Chondrocyte (in vitro differentiated cells): ENCODE measurements around the gene ZSCAN5A. TPM values are rescaled to one million over a fixed set of nuclear protein-coding genes. Genes with fewer than 3 reads are reported as not detected.
"Not testable (repeated sequence)": the region's sequence is repeated elsewhere in the genome, so short reads cannot be mapped to it uniquely, and the experiment has no call there.

Experiments
- DNase-seq: peaks from one replicate; pipeline ENCODE4 v3.0.0; 2021; ENCODE audit warnings: mixed read lengths, low spot score
- H3K27ac Mint-ChIP-seq: one replicate; pipeline ENCODE4 v1.8.0; 2021; ENCODE audit warnings: mild to moderate bottlenecking, moderate library complexity, mixed read lengths; ENCODE audit not compliant: unreplicated experiment
- H3K27me3 Mint-ChIP-seq: 2 replicates; pipeline ENCODE4 v1.8.0; 2021; ENCODE audit warnings: low read depth, mixed read lengths
- H3K36me3 Mint-ChIP-seq: 2 replicates; pipeline ENCODE4 v1.8.0; 2021; ENCODE audit warnings: low read depth, mixed read lengths
- H3K4me1 Mint-ChIP-seq: 2 replicates; pipeline ENCODE4 v1.8.0; 2021; ENCODE audit warnings: low read depth, mild to moderate bottlenecking, mixed read lengths
- H3K4me3 Mint-ChIP-seq: one replicate; pipeline ENCODE4 v1.8.0; 2021; ENCODE audit warnings: mild to moderate bottlenecking, moderate library complexity, mixed read lengths; ENCODE audit not compliant: unreplicated experiment
- H3K9me3 Mint-ChIP-seq: 2 replicates; pipeline ENCODE4 v1.8.0; 2021; ENCODE audit warnings: low read depth, mixed read lengths
- CTCF ChIP-seq: fragments of 200-600 bp; sonication (generic); IDR thresholded peaks from 2 replicates; pipeline ENCODE4 v1.5.0; 2021; ENCODE audit warnings: antibody characterized with exemption, mild to moderate bottlenecking, moderate library complexity
- total RNA-seq: library from RNA; stranded (reverse); gene quantifications from 3 replicates; pipeline ENCODE4 v1.2.1, GENCODE V29; 2021

ZSCAN5A gene
- total RNA-seq, 1 donor from 2014 or later = 1.5 TPM

DNA sequence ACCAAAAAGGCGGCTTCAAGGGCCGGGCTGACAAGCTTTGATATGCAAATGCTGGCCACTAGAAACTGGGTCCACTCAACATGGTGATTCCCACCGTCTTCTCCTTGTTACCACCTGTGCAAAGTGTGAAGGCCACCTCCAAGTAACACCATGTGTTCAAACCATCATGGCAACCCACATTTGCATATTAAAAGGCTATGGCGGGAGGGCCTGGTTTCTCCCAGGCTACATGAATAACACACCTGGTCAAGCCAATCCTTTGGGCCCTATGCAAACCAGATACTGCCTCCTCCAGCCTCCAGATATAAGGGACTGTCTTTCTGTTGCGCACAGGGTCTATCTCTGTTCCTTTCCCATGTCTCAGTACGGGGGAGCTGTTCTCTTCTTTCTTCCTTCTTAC, 36.6 kb upstream of the ZSCAN5A start:
- Mint-ChIP-seq H3K4me3 (no peak overlapping the region), H3K9me3 (peaks cover 33% of the 10 kb centered on the region), H3K27me3 (no peaks in the 10 kb centered on the region), H3K27ac (no peak overlapping the region), H3K36me3 (peaks cover 4% of the 10 kb centered on the region), H3K4me1 (no peaks in the 10 kb centered on the region)
- DNase-seq = no peak
- TF ChIP-seq CTCF = no peak

DNA sequence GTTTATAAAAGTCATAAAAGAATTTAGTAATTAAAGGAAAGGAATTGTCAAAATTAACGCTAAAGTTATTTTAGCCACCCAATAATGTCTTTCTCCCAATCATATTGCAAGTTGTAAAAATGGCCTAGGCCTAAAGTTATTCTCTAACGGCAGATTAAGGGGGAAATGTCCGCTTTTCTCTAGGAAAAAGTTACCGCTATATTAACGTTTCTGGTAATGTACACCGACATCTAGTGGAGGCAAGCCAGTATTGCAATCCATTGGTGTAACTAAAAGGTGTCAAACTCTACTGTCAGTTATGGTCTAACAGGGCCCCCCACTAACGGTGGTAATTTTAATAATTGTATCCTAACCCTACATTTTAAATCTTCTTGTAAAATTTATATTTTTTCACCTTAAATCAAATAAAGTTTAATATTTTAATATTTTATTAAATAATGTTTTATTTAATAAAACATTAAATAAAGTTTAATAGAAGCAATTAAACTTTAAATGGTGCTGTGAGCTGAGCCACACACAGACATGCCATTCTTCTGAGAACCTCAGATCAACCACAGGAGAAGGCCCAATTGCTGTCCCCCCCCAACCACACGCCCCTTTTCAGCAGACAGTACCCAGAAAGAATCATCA, 35.9 kb upstream of the ZSCAN5A start:
- H3K27me3 Mint-ChIP-seq = no peaks in the 10 kb centered on the region
- peaks cover 33% of the 10 kb centered on the region for H3K9me3 Mint-ChIP-seq
- no peak overlapping the region for H3K27ac Mint-ChIP-seq
- DNase-seq = no peak
- no peaks in the 10 kb centered on the region for H3K4me1 Mint-ChIP-seq
- no peak overlapping the region for H3K4me3 Mint-ChIP-seq
- H3K36me3 Mint-ChIP-seq = peaks cover 2% of the 10 kb centered on the region
- TF ChIP-seq CTCF = peak; percentile 85

GRCh38 chr19:56348289-56348877, 33.7 kb upstream of the ZSCAN5A start:
- peaks cover 2% of the 10 kb centered on the region for H3K36me3 Mint-ChIP-seq
- DNase-seq = no peak
- H3K27me3 Mint-ChIP-seq = no peaks in the 10 kb centered on the region
- H3K9me3 Mint-ChIP-seq = peaks cover 28% of the 10 kb centered on the region
- H3K27ac Mint-ChIP-seq = no peak overlapping the region
- H3K4me3 Mint-ChIP-seq = no peak overlapping the region
- no peaks in the 10 kb centered on the region for H3K4me1 Mint-ChIP-seq
- peak; percentile 45 for TF ChIP-seq CTCF

GRCh38 chr19:56347163-56347778, 32.6 kb upstream of the ZSCAN5A start:
- no peak for TF ChIP-seq CTCF
- no peak overlapping the region for H3K4me3 Mint-ChIP-seq
- H3K9me3 Mint-ChIP-seq = peaks cover 32% of the 10 kb centered on the region
- peaks cover 2% of the 10 kb centered on the region for H3K36me3 Mint-ChIP-seq
- no peak overlapping the region for H3K27ac Mint-ChIP-seq
- no peaks in the 10 kb centered on the region for H3K27me3 Mint-ChIP-seq
- no peak for DNase-seq
- H3K4me1 Mint-ChIP-seq = no peaks in the 10 kb centered on the region

DNA sequence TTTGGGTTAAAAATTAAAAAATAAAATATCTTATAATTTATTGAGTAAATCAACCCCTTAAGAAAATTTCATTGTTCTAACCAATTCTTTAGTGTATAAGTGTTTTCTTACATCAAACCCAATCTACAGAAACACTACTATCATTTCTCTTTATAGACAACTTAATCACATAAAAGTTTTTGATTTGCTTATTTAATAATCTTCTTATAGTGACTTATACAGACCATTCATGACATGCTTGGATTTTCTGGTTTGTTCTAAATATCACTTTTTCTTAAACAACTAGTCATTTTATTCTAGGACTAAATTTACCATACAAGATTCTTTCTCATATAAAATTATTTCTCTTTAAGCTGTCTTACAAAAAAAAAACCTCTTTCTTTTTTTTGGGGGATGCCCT, 27.3 kb upstream of the ZSCAN5A start:
- DNase-seq = no peak
- H3K27me3 Mint-ChIP-seq = no peaks in the 10 kb centered on the region
- H3K27ac Mint-ChIP-seq = no peak overlapping the region
- H3K9me3 Mint-ChIP-seq = peaks cover 46% of the 10 kb centered on the region
- no peak for TF ChIP-seq CTCF
- H3K36me3 Mint-ChIP-seq = peaks cover 5% of the 10 kb centered on the region
- H3K4me1 Mint-ChIP-seq = no peaks in the 10 kb centered on the region
- H3K4me3 Mint-ChIP-seq = no peak overlapping the region

DNA sequence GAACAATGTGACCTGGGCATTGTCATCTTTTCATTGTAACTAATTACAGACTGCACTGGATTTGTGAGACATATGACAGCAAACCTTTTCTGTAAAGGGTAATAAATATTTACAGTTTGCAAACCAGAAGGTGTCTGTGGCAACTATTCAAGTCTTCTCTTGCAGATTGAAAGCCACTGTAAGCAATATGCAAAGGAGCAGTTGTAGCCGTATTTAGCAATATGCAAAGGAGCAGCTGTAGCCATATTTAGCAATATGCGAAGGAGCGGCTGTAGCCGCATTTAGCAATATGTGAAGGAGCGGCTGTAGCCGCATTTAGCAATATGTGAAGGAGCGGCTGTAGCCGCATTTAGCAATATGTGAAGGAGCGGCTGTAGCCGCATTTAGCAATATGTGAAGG, 24.4 kb upstream of the ZSCAN5A start:
- H3K9me3 Mint-ChIP-seq = peaks cover 44% of the 10 kb centered on the region
- H3K4me3 Mint-ChIP-seq, H3K4me1 Mint-ChIP-seq, H3K27ac Mint-ChIP-seq, H3K27me3 Mint-ChIP-seq, DNase-seq, H3K36me3 Mint-ChIP-seq: not testable (repeated sequence)

- not testable (repeated sequence) for H3K4me1 Mint-ChIP-seq, H3K36me3 Mint-ChIP-seq, H3K4me3 Mint-ChIP-seq, DNase-seq, H3K27me3 Mint-ChIP-seq, H3K27ac Mint-ChIP-seq
- H3K9me3 Mint-ChIP-seq = peaks cover 40% of the 10 kb centered on the region
Observed at GRCh38 chr19:56337077-56337476, 22.4 kb upstream of the ZSCAN5A start.

DNA sequence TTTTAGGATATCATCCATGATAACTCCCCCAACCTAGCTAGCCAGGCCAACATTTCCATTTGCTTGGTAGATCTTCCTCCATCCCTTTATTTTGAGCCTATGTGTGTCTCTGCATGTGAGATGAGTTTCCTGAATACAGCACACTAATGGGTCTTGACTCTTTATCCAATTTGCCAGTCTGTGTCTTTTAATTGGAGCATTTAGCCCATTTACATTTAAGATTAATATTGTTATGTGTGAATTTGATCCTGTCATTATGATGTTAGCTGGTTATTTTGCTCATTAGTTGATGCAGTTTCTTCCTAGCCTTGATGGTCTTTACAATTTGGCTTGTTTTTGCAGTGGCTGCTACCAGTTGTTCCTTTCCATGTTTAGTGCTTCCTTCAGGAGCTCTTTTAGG, 20.7 kb upstream of the ZSCAN5A start:
- not testable (repeated sequence) for H3K4me1 Mint-ChIP-seq, H3K36me3 Mint-ChIP-seq, H3K27me3 Mint-ChIP-seq, H3K4me3 Mint-ChIP-seq, H3K27ac Mint-ChIP-seq, DNase-seq
- peaks cover 40% of the 10 kb centered on the region for H3K9me3 Mint-ChIP-seq
